HL-60 (cell line): ENCODE measurements around the gene FAM114A2.

Experiments used
- DNase-seq, 2 experiments: peaks; one replicate each; pipeline ENCODE4 v3.0.0-alpha.2; 2010 to 2020; ENCODE audit warnings: low read depth in 1 of 2, low spot score in 1 of 2
- H3K27ac ChIP-seq: fragments of 250-450 bp; sonication (Bioruptor Pico); replicated peaks from 2 replicates; pipeline ENCODE4 v1.5.1; 2020; ENCODE audit warnings: mild to moderate bottlenecking, moderate library complexity
- H3K27me3 ChIP-seq: fragments of 250-450 bp; sonication (Bioruptor Pico); 2 replicates; pipeline ENCODE4 v1.5.1; 2021; ENCODE audit warnings: mild to moderate bottlenecking, moderate library complexity; ENCODE audit not compliant: insufficient read depth, poor library complexity, severe bottlenecking
- H3K4me3 ChIP-seq: replicated peaks from 2 replicates; pipeline ENCODE4 v1.5.1; 2011; ENCODE audit warnings: mild to moderate bottlenecking, control low read depth, low read length; ENCODE audit not compliant: insufficient read depth
- CTCF ChIP-seq: IDR thresholded peaks from one replicate; pipeline ENCODE4 v1.5.1; 2011; ENCODE audit warnings: low read length, control low read depth, inconsistent platforms; ENCODE audit not compliant: insufficient read depth
- GABPA ChIP-seq: IDR thresholded peaks from 2 replicates; pipeline ENCODE4 v1.6.1; 2012; ENCODE audit warnings: low read depth
- POLR2AphosphoS5 ChIP-seq: IDR thresholded peaks from 2 replicates; pipeline ENCODE4 v1.6.1; 2012; ENCODE audit warnings: low read depth
- SPI1 ChIP-seq: IDR thresholded peaks from 2 replicates; pipeline ENCODE4 v1.6.1; 2012; ENCODE audit warnings: low read depth, mild to moderate bottlenecking, borderline replicate concordance
- TF ChIP-seq, protein P1 (sequence below): IDR thresholded peaks from 2 replicates; pipeline ENCODE4 v1.6.1; 2012; ENCODE audit warnings: low read depth; ENCODE audit not compliant: insufficient replicate concordance

The FAM114A2 gene

GRCh38 chr5:153974131-153974812, 64.4 kb downstream of the FAM114A2 start:
- no peak overlapping the region for H3K4me3 ChIP-seq
- peak in 1 of 2 experiments; percentile 18 for DNase-seq
- H3K27me3 ChIP-seq = peaks cover 3% of the 10 kb centered on the region
- H3K27ac ChIP-seq = no peak overlapping the region
- TF ChIP-seq SPI1 (no peak), POLR2AphosphoS5 (no peak), CTCF (peak; percentile 45), GABPA (no peak)
- TF ChIP-seq, protein P1, sequence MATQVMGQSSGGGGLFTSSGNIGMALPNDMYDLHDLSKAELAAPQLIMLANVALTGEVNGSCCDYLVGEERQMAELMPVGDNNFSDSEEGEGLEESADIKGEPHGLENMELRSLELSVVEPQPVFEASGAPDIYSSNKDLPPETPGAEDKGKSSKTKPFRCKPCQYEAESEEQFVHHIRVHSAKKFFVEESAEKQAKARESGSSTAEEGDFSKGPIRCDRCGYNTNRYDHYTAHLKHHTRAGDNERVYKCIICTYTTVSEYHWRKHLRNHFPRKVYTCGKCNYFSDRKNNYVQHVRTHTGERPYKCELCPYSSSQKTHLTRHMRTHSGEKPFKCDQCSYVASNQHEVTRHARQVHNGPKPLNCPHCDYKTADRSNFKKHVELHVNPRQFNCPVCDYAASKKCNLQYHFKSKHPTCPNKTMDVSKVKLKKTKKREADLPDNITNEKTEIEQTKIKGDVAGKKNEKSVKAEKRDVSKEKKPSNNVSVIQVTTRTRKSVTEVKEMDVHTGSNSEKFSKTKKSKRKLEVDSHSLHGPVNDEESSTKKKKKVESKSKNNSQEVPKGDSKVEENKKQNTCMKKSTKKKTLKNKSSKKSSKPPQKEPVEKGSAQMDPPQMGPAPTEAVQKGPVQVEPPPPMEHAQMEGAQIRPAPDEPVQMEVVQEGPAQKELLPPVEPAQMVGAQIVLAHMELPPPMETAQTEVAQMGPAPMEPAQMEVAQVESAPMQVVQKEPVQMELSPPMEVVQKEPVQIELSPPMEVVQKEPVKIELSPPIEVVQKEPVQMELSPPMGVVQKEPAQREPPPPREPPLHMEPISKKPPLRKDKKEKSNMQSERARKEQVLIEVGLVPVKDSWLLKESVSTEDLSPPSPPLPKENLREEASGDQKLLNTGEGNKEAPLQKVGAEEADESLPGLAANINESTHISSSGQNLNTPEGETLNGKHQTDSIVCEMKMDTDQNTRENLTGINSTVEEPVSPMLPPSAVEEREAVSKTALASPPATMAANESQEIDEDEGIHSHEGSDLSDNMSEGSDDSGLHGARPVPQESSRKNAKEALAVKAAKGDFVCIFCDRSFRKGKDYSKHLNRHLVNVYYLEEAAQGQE = no peak

DNA sequence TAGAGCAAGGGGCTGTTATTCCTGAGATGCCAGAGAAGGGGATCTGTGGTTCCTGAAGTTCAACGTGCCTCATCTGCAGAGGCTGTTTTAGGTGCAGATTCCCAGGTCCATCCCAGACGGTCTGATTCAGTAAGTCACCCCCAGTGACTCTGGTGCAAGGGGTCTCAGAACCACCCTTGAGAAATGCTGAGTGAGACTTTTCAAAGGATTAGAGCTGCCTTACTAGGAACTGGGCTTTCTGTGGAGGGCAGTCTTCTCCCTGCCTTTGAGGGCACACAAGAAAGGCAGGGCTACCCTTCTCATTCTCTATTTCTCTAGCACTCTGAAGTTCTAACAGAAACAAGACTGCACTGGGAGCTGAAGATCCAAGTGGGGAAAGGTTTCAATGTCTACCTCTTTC, 66.5 kb downstream of the FAM114A2 start:
- no peaks in the 10 kb centered on the region for H3K27me3 ChIP-seq
- no peak overlapping the region for H3K4me3 ChIP-seq
- no peak overlapping the region for H3K27ac ChIP-seq
- TF ChIP-seq SPI1 = no peak
- TF ChIP-seq CTCF = no peak
- TF ChIP-seq, protein P1 = no peak
- TF ChIP-seq POLR2AphosphoS5 = no peak
- TF ChIP-seq GABPA = no peak
- no peak for DNase-seq

- Histone ChIP-seq H3K27me3 (no peaks in the 10 kb centered on the region), H3K27ac (no peak overlapping the region), H3K4me3 (no peak overlapping the region)
- TF ChIP-seq GABPA (no peak), SPI1 (no peak), POLR2AphosphoS5 (no peak), CTCF (no peak)
- TF ChIP-seq, protein P1 = no peak
- no peak for DNase-seq
These were observed 68.2 kb downstream of the FAM114A2 start for GRCh38 chr5:153970496-153970895.
